WERI-Rb-1 (cell line): Measurements from ENCODE around the gene FUBP1.

Experiments used
- DNase-seq: peaks from one replicate; pipeline ENCODE4 v3.0.0-alpha.2; 2020
- H3K27ac ChIP-seq: fragments of 250-450 bp; sonication (Bioruptor Pico); 2 replicates; pipeline ENCODE4 v1.5.1; 2020; ENCODE audit warnings: mild to moderate bottlenecking, moderate library complexity
- H3K27me3 ChIP-seq: fragments of 250-450 bp; sonication (Bioruptor Pico); 2 replicates; pipeline ENCODE4 v1.5.1; 2021; ENCODE audit warnings: mild to moderate bottlenecking, low read depth, moderate library complexity; ENCODE audit not compliant: insufficient read depth, severe bottlenecking
- H3K36me3 ChIP-seq: fragments of 250-450 bp; sonication (Bioruptor Pico); 2 replicates; pipeline ENCODE4 v1.5.1; 2020; ENCODE audit warnings: mild to moderate bottlenecking, moderate library complexity
- H3K4me3 ChIP-seq: 2 replicates; pipeline ENCODE4 v1.5.1; 2011; ENCODE audit warnings: low read depth, mild to moderate bottlenecking, control low read depth, low read length
- H3K9me3 ChIP-seq: fragments of 250-450 bp; sonication (Bioruptor Pico); 2 replicates; pipeline ENCODE4 v1.5.1; 2021; ENCODE audit warnings: mild to moderate bottlenecking, moderate library complexity; ENCODE audit not compliant: severe bottlenecking
- TF ChIP-seq, protein P1 (sequence below): IDR thresholded peaks from 2 replicates; pipeline ENCODE4 v1.5.1; 2011; ENCODE audit warnings: low read depth, mild to moderate bottlenecking, control low read depth, inconsistent platforms, low read length

FUBP1 gene

DNA sequence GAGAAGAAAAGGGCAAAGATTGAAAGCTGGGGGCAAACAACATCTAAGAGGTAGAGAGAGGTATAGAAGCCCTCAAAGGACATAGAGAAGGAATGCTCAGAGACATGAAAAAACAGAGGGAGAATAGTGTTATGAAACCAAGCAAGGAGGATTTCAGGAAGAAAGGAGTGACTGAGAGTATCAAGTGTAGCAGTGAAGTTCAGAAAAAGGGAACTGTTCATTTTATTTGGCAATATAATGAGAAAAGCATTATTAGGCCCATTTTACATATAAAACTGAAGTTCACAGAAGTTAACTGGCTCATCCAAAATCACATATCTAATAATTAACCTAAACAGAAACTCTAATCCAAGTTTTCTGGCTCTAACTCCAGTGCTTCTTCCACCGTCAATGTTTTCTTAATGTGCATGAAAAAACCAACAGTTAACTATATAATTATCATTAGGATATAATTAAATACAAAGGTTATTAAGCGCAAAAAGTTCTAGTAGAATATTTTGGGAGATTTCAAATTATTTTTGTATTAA is 72.8 kb downstream of the FUBP1 start:
- no peaks in the 10 kb centered on the region for H3K36me3 ChIP-seq
- H3K27me3 ChIP-seq = no peaks in the 10 kb centered on the region
- H3K9me3 ChIP-seq = no peaks in the 10 kb centered on the region
- no peak for DNase-seq
- TF ChIP-seq, protein P1, sequence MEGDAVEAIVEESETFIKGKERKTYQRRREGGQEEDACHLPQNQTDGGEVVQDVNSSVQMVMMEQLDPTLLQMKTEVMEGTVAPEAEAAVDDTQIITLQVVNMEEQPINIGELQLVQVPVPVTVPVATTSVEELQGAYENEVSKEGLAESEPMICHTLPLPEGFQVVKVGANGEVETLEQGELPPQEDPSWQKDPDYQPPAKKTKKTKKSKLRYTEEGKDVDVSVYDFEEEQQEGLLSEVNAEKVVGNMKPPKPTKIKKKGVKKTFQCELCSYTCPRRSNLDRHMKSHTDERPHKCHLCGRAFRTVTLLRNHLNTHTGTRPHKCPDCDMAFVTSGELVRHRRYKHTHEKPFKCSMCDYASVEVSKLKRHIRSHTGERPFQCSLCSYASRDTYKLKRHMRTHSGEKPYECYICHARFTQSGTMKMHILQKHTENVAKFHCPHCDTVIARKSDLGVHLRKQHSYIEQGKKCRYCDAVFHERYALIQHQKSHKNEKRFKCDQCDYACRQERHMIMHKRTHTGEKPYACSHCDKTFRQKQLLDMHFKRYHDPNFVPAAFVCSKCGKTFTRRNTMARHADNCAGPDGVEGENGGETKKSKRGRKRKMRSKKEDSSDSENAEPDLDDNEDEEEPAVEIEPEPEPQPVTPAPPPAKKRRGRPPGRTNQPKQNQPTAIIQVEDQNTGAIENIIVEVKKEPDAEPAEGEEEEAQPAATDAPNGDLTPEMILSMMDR = no peak
- H3K4me3 ChIP-seq = no peak overlapping the region
- H3K27ac ChIP-seq = no peak overlapping the region

DNA sequence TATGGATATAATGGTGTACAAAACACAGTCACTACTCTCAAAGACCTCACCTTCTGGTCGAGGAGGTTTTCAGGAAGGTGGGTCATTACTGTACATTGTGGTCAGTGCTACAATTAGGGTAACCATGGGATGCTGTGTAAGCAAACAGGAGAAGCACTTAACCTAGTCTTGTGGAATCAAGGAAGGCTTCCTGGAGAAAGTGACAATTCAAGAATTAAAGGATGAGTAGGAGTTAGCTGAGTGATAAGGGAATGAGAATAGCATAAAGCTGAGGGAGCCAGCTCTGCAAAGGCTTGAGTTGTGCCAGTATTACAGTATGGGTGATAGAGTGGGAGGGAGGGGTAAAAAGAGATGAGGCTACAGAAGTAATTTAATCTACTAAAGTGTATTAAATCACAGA is 73.3 kb downstream of the FUBP1 start:
- no peaks in the 10 kb centered on the region for H3K9me3 ChIP-seq
- no peak for DNase-seq
- TF ChIP-seq, protein P1 = no peak
- no peaks in the 10 kb centered on the region for H3K27me3 ChIP-seq
- no peak overlapping the region for H3K4me3 ChIP-seq
- H3K27ac ChIP-seq = no peak overlapping the region
- no peaks in the 10 kb centered on the region for H3K36me3 ChIP-seq

DNA sequence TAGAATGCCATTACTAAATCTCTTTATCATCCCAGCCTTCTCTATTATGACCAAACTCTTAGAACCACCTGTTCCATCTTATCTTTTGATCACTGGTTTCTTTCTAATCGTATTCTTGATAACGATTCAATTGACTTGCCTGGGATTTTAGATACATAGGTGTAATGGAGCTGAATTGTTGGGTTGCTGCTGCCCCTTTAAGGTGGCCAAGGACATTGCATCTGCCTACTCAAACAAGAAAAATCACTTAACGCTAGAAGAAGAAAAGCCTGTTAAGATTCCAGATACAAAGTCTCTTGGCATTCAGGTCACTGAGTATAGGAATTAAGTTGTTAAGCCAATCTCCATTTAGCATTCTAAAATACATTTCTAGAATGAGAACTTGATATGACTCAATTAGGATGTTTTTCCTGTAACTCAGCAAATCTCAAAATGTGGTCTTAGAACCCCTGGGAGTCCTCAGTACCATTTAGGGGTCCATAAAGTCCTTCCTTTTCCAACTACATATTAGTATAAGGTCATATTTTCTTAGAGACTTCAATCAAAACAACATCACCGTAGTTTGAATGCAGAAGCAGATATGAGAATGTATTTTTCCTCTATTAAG is 78.1 kb downstream of the FUBP1 start:
- Histone ChIP-seq H3K27ac (no peak overlapping the region), H3K9me3 (no peaks in the 10 kb centered on the region), H3K36me3 (no peaks in the 10 kb centered on the region), H3K27me3 (no peaks in the 10 kb centered on the region), H3K4me3 (no peak overlapping the region)
- DNase-seq = peak; percentile 38
- TF ChIP-seq, protein P1 = peak; percentile 65

DNA sequence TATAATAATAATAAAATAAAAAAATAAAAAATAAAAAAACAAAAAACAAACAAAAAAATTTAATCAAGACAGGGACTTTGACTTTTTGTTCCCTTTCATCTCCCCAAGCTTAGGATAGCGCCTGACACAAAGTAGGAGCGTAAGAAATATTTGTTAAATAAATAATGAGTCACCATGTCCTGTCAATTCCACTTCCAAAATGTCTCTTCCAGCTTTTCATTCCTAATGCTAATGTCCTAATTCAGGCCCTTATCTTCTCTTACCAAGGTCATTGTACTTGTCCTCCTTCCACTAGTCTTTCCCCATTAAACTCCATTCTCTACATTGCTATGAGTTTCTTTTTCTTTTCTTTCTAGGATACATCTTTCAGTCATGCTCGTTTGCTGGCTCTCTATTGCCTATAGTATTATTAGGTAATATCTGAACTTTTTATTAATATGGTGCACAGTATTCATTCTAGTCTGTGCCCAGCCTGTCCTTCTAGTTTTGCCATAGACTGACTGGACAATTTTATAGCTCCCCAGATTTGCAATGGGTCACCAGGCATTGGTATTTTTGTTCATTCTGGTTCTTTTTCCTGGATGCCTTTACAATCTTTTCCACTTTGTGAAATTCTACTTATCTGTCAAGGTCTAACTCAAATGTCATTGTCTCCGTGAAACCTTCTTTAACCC is 79.1 kb downstream of the FUBP1 start:
- Histone ChIP-seq H3K27ac (no peak overlapping the region), H3K4me3 (no peak overlapping the region), H3K36me3 (no peaks in the 10 kb centered on the region), H3K27me3 (no peaks in the 10 kb centered on the region), H3K9me3 (no peaks in the 10 kb centered on the region)
- TF ChIP-seq, protein P1 = no peak
- no peak for DNase-seq
